Hematopoietic multipotent progenitor cell treated with erythropoietin and hydrocortisone succinate and interleukin-3 and kit ligand, for 4 days (in vitro differentiated cells): ENCODE measurements around the gene AVPI1.

Experiments
- DNase-seq: peaks from one replicate; pipeline ENCODE4 v3.0.0-alpha.2; 2015

The AVPI1 gene

DNA sequence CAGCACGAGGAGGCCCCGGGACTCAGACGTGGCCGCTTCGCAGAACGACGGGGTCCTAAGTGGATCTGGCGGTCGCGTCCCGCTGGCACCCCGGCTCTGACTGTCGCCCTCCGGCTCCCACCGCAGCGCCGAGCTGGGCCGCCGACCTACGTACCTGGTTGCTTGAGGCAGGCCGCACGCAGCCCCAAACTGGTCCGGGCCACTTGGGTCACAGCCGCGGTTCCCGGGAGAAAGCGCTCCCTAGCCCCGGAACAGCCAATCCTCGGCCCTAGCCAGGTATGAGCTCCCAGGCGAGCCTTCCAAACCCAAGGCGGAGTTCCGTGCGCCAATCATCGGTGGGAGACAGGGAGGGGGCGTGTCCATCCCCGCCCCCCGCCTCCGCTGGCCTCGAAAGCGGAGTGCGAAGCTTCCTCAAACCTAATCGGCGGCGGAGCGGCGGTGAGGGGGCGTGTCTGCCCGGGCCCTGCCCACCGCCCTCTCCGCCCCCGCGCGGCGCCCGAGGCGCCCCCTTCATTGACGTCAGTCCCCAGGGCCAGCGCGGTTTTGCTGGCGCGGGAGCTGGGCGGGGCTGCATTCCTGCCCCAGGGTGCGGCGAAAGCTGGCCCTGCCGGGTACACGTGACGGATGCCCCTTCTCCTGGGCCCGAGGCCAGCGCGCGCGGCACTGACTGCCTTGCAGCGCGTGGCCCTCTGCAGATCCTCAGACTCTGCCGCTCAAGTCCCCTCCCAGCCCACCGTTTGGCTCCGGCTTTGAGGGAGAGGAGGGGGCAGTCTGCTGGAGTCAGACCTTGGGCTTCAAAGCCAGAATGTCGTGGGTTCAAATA is at the start of gene AVPI1:
Gene AVPI1, minus strand, starts transcription at position 280 of the 823 bp plus-strand sequence. CDS start 7,336 bp downstream, outside the sequence.
- DNase-seq, result peak; percentile 98

GRCh38 chr10:97736403-97736901 is 49.4 kb upstream of the AVPI1 start:
- no peak for DNase-seq

- DNase-seq, result no peak
Observed at GRCh38 chr10:97734021-97734420, 47.0 kb upstream of the AVPI1 start.

GRCh38 chr10:97733256-97733655 is 46.2 kb upstream of the AVPI1 start:
- DNase-seq, result no peak

DNA sequence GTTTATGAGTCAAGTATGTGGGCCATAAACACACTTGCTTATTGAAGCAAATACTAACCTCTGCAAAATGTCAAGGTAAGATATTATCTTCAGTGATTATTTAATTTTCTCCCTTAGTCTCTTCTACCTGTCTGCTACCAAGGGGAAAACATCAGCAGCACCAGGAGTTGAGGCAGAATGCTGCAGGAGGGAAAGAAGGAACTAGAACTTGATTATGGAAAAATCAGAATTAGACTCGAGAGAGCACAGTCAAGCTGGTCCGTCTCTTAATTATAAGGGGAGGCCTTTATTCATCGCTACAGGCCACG is 45.0 kb upstream of the AVPI1 start:
- DNase-seq, result no peak

DNA sequence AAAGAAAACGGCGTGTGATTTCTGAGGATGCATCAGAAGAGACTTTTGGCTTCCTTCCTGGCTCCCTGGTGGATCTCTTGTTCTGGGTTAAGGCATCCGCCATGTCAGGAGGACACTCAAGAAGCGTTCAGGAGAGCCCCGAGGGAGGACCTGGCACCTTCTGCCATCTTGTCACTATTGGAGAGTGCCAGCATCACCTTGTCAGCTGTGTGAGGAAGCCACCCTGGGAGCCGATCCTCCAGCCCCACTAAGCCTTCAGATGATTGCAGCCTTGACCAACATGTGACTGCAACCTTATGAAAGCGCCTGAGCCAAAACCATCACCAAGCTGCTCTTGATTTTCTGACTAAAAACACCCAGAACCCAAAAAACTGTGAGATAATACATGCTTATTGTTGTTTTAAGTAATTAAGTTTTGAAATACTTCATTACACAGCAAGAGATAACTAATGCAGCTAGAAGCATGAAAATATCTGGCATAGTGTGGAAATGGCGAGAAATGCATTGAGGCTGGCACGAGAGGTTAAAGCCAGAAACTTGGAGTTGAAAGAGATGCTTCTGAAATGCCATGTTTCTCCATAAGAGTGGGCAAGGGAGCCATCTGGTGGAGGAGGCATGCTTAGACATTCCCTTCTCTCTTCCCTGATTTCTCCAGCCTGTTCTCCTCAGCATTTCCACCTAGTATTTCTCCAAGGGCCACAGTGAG is 44.5 kb upstream of the AVPI1 start:
- peak; percentile 85 for DNase-seq

DNA sequence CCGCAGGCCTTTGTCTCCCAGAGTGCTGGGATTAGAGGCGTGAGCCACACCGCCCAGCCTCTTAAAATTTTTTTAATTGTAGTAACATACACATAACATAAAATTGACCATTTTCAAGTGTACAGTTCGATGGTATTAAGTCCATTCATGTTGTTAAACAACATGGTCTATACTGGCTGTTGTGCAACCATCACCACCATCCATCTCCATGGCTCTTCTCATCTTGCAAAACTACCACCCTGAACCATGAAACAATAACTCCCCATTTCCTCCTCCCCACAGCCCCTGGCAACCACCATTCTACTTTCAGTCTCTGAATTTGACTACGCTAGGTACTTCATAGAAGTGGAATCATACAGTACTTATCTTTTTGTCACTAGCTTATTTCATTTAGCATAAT is 42.0 kb upstream of the AVPI1 start:
- DNase-seq, result no peak

DNA sequence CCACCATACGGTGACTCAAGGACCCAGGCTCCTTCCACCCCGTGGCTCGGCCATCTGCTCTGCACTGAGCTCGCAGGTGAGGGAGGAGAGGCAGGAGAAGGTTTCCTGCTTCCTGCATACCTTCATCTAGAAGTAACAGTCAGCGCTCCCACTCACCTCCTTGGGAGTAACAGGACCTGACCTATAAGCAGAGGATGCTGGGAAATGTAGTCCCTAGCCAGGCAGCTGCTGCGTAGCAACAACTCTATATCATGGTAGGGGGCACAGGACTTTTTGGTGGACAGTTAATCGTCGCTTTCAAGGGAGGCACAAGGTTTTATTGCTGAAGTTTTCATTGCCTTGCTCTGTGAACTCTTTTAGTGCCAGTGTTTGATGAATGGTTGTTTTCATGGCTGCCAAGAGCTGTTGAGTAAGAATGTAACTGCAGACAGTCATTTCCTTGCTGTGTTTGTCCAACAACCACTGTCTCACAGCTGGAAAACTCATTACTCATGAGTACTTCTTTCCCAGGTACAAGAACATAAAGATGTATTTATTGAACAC is 39.7 kb upstream of the AVPI1 start:
- no peak for DNase-seq

GRCh38 chr10:97724341-97724941 is 37.4 kb upstream of the AVPI1 start:
- peak; percentile 45 for DNase-seq

- no peak for DNase-seq
Observed at GRCh38 chr10:97723001-97723400, 36.0 kb upstream of the AVPI1 start.

DNA sequence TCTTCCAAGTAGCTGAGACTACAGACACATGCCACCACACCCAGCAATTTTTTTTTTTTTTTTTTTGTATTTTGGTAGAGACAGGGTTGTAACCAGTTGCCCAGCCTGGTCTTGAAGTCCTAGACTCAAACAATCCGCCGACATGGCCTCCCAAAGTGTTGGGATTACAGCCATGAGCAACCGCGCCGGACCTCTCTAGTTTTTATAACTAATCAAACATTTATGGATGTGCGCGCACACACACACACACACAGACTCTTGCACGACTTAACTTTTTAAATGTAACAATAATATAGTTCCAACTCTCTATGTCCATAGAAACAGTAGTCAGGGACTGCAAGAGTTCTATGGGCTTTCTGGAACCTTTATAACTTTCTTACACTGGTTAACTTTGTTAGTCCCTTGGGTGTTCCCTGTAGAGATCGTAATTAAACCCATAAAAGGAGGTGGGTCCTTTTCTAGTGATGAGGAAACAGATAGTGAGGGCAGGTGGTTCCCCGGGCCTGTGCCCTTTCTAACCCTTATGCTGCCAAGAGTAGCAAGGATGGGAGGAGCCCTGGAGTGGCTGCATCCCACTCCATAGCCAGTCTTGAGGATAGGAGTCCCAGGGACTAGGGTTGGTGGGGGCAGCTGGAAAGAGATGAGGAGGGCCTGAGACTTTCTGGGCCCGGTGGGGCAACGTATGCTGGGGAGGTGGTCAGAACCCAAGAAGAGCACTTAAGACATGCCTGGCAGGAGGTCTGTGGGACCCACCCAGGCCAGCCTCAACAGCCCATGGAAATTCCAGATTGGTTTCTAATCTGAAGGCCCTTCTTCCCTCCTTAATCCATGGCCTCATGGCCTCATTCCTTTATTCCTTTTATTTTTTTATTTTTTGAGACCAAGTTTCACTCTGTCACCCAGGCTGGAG is 35.1 kb upstream of the AVPI1 start:
- DNase-seq, result no peak

DNA sequence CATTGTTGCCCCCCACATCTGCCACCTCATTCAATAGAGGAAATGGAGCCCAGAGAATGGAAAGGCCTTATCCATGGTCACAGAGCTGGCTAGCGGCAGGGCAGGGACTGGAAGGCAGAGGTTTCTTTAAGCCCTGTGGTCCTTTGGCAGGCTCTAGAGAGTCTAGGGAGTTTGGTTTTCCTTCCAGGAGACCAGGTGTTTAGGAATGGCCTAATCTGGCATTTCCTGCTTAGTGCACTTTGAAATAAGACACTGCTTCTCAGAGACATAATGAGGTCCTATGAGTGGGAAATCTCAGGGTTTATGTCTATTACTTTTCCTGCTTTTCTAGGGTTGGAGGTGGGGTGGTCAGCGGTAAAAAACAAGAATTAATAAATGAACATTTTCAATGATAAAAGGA is 32.6 kb upstream of the AVPI1 start:
- no peak for DNase-seq

DNA sequence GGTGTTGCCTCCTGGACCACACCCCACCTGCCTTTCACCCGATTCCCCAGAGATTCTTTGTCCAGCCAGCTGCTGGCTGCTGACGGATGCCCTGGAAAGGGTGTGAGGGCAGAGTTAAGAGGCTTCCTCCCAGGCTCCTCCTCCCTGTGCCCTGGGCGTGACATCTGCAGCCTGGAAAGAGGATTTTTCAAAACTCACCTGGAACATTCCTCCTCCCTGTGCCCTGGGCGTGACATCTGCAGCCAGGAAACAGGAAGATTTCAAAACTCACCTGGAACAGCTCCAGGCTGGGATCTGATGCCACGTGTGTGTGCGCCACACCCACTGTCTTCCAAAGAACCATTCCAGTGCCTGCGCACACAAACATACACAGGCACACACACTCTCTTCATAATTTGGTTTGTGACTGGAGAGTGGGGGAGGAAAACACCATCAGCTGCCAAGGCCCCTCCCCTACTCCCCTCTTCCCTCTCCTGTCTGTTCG is 31.7 kb upstream of the AVPI1 start:
- DNase-seq, result no peak

DNA sequence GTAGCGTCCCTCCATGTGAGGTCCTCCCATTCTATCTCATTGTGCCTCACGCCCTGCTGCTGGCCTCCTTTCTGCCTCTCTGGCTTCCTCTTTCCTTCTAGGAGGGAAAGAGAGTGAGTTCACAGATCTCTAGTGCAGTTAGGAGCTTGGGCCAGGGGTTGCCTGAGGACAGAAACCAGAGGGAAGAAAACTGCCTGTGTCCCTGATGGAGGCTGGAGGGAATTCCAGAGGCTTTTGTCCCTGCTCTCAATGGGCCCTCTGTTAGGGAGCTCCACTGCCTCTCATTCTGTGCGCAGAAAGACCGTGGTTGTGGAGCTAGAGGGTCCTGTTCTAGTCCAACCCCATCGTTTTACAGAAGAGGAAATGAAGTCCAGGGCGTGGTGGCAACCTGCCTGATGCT is 31.1 kb upstream of the AVPI1 start:
- peak; percentile 68 for DNase-seq

DNA sequence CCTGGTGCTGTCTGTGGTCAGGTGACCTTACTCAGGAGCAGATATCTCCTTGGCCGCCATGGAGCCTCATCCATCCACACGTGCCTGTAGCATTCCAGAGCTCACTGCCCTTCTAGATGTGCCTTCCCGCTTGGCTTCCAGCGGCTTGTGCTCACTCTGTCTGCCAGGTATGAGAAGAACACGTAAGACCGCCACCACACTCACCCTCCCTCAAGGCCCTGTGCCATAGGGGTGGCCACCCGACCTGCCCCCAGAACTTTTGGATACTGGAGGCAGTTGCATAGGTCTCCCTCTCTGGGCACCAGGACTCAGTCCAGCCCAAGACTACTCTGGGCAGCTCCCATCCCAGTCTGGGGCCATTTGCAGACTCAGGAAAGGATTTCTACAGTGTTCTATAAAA is 30.6 kb upstream of the AVPI1 start:
- DNase-seq, result no peak

GRCh38 chr10:97715259-97715874 is 28.3 kb upstream of the AVPI1 start:
- DNase-seq, result no peak

DNA sequence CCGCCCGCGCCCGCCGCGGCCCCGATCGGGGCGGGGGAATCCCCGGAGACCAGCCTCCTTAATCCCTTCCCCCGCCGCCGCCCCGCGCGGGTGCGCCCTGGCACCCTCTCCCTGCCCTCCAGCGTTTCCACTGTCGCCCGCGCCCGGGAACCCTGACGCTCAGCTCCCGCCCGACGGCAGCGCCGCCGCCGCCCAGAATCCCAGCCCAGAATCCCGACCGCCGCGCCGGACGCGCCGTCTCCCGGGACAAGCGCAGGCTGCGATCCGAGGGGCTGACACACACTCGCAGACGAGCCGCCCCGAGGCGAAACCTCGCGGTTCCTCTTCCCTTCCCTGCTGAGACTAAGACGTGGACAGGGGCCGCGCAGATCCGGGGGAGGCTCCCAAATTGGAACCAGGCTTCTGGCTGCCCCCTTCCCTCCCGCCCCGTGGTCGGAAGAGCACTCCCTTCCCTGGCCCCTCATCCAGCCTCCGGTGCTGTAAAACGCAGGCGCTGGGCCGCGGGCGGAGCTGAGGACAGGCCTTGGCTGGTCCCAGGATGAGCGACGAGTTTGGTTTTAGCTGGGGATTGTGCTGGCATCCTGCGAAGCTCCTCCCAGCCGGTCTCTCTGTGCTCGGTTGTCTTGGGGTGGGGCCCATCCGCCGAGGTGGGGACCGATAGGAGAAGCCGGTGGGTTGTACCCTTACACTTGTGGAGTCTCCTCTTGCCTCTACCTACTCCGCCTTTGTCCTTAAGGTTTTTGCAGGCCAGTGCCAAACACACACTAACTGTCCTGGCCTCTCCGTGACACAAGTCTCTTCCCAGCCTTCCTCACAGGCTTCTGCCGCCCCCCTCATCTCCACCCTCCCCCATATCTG is 27.6 kb upstream of the AVPI1 start:
- DNase-seq, result peak; percentile 86

DNA sequence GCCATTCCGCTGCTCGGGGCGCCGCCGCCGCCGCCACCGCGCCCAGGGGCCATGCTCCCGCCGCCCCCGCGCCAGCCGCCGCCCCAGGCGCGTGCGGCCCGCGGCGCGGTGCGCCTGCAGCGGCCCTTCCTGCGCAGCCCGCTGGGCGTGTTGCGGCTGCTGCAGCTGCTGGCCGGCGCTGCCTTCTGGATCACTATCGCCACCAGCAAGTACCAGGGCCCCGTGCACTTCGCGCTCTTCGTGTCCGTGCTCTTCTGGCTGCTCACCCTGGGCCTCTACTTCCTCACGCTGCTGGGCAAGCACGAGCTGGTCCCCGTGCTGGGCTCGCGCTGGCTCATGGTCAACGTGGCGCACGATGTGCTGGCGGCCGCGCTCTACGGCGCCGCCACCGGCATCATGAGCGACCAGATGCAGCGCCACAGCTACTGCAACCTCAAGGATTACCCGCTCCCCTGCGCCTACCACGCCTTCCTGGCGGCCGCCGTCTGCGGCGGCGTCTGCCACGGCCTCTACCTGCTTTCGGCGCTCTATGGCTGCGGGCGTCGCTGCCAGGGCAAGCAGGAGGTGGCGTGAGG is 26.9 kb upstream of the AVPI1 start:
- peak; percentile 83 for DNase-seq

DNA sequence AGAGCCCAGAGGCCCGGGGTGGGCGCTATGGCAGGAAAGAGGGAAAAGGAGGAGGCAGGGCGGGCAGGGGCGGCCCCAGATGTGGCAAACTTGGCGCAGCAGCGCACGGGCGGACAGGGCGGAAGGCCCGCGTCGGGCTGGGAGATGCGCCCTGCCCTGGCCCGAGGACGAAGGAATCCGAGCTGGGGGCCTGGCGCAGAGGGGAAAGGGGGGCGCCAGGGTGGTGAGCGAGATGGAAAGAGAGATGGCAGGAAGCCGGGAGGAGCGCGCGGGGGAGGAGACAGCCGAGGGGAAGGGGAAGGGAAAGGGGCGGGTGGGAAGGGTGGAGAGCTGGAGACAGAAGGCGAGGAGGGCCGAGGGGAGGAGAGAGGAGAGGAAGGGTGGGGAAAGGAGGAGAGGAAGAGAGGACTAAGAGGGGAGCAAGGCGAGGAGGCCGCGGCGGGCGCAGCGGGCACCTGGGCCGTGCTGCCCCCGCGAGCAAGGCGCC is 26.3 kb upstream of the AVPI1 start, which contains the start of gene MARVELD1:
Gene MARVELD1, plus strand, starts transcription at position 392 of the 487 bp plus-strand sequence. CDS start 147 bp downstream, outside the sequence.
- peak; percentile 83 for DNase-seq
